Measurements from ENCODE around the gene CTXND2. TPM values are rescaled to one million over a fixed set of nuclear protein-coding genes. Genes with fewer than 3 reads are reported as not detected.
"Not testable (repeated sequence)": the region's sequence is repeated elsewhere in the genome, so short reads cannot be mapped to it uniquely, and the experiment has no call there.

Gene CTXND2
- not detected in 2 replicates for total RNA-seq

DNA sequence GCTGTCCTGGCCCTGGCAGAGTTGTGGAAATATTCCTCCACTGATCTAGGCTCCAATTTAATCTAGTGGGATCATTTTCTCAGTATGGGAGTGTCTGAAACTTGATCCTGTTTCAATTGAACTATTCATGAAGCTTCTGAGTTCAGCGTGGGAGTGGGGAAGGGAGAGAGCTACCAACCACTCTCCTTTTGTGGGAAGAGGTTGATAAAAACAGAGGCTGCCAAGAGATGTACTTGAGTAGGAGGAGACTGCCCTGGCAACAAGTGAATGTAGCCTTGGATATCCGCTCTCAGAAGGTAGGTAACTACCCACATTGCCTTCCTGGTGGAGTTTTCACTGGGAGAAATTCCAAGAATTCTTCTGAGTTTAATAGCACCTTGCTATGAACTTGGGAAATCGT, at the start of gene CTXND2:
CTXND2 (plus strand) TSS at position 119 of the 400 bp plus-strand sequence. CDS start 25,179 bp downstream, outside the sequence.
- no peak for DNase-seq (ENCODE audit: extremely low read depth, low read depth, low spot score)

DNA sequence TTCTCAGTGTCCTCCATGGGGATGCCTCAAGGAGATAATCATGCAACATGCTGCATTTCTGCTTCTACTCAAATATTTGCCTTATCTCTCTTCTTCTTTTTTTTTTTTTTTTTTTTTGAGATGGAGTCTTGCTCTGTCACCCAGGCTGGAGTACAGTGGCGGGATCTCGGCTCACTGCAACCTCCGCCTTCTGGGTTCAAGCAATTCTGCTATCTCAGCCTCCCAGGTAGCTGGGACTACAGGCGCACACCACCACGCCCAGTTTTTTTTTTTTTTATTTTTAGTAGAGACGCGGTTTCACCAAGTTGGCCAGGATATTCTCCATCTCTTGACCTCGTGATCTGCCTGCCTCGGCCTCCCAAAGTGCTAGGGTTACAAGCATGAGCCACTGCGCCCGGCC, 46.1 kb upstream of the CTXND2 start:
- DNase-seq (ENCODE audit: extremely low read depth, low read depth, low spot score) = not testable (repeated sequence)

DNA sequence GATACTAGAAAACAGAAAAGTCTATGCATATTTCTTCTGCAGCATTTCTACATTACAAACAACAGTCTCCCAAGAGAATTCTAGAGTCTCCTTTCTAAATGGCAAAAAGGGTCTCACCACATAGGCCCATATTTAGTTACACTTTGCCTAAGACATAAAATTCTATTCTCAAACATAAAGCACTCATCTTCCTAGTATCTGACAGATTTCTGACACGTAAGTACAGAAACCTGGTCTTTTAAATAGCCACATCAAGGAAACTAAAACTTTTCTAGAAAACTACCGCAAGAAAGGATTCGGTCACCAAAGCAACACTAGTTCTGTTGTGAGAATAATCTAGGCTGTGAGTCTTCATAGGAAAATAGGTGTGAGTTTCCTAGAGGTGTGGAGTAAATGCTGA, 45.3 kb upstream of the CTXND2 start:
- DNase-seq (ENCODE audit: extremely low read depth, low read depth, low spot score) = no peak

DNA sequence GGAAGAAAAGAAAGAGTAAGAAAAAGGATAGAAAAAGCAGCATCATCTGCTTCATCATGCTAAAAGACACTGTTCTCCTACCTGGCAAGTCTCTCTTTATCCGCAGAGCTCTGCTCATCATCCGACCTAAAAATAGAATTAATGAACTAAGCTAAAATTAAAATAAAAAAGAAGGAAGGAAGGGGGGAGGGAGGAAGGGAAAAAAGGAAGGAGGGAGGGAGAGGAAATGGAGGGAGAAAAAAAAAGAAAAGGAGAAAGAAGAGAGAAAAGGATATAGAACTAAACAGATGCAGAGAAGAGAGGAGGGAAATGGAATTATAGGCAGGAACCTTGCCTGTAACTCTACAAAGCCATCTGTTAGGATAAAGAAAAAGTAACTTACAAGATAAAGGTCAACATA, 44.6 kb upstream of the CTXND2 start:
- DNase-seq (ENCODE audit: extremely low read depth, low read depth, low spot score) = no peak

DNA sequence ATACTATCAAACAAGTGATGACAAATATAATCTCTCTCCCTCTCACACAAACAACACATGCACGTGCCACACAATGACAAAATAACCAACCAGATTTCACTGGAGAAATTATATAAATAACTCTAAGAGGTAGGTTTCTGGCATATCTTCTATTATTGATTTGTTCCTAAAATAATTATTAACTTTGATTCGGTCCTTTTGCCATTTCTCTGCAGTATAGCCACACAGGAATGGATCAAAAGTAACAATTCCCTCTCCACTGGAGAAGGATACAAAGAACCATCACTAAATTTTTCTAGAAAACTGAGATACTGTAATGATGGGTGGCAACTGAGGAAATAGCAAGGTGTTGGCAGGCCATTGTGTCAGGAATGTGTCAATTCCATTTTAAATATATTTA, 44.0 kb upstream of the CTXND2 start:
- DNase-seq (ENCODE audit: extremely low read depth, low read depth, low spot score) = no peak

DNA sequence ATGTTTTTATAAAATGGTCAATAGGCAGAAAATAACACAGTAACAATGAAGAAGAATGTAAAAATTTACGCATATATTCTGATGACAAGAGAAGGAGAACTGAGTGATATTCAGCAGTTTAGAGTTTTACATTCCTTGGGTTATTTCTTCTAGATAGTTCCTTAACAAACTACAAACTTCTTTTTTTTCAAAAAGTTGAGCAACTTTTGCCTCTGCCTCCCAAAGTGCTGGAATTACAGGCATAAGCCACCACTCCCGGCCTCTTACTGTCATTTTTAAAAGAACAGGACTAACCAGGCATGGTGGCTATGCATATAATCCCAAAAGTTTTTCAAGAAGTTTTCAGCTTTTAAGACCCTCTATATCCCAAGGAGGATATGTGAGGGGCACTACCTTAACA, 43.5 kb upstream of the CTXND2 start:
- no peak for DNase-seq (ENCODE audit: extremely low read depth, low read depth, low spot score)

GRCh38 chr1:150846473-150847146, 40.3 kb upstream of the CTXND2 start:
- DNase-seq (ENCODE audit: extremely low read depth, low read depth, low spot score) = no peak

DNA sequence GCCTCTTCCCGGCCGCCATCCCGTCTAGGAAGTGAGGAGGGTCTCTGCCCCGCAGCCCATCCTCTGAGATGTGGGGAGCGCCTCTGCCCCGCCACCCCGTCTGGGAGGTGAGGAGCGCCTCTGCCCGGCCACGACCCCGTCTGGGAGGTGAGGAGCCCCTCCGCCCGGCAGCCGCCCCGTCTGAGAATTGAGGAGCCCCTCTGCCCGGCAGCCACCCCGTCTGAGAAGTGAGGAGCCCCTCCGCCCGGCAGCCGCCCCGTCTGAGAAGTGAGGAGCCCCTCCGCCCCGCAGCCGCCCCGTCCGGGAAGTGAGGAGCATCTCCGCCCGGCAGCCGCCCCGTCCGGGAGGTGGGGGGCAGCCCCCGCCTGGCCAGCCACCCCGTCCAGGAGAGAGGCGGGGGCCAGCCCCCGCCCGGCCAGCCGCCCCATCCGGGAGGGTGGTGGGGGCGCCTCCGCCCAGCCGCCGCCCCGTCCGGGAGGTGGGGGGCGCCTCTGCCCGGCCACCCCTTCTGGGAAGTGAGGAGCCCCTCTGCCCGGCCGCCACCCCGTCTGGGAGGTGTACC, 36.1 kb upstream of the CTXND2 start:
- not testable (repeated sequence) for DNase-seq (ENCODE audit: extremely low read depth, low read depth, low spot score)

DNA sequence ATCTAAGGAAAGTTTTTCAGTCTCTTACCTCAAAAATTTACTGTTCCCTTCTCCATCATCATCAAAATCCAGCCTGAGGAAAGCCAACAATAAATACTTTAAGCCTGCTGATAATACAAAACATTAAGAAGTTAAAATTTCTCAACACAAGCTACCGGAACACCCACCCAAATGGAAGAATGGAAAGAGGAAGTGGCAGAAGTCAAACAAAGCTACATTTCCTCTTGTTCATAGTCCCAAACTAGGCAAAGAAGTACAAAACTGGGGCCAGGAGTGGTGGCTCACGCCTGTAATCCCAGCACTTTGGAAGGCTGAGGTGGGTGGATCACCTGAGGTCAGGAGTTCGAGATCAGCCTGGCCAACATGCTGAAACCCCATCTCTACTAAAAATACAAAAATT, 34.2 kb upstream of the CTXND2 start:
- not testable (repeated sequence) for DNase-seq (ENCODE audit: extremely low read depth, low read depth, low spot score)

- no peak for DNase-seq (ENCODE audit: extremely low read depth, low read depth, low spot score)
Measured at GRCh38 chr1:150863724-150864123, 23.2 kb upstream of the CTXND2 start.

DNA sequence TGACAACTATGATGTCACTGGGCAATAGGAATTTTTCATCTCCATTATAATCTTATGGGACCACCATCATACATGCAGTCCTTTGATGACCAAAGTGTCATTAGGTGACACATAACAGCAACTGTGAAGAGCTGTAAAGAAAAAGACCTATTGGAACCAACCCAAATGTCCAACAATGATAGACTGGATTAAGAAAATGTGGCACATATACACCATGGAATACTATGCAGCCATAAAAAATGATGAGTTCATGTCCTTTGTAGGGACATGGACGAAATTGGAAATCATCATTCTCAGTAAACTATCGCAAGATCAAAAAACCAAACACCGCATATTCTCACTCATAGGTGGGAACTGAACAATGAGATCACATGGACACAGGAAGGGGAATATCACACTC, 22.7 kb upstream of the CTXND2 start:
- DNase-seq (ENCODE audit: extremely low read depth, low read depth, low spot score) = not testable (repeated sequence)

DNA sequence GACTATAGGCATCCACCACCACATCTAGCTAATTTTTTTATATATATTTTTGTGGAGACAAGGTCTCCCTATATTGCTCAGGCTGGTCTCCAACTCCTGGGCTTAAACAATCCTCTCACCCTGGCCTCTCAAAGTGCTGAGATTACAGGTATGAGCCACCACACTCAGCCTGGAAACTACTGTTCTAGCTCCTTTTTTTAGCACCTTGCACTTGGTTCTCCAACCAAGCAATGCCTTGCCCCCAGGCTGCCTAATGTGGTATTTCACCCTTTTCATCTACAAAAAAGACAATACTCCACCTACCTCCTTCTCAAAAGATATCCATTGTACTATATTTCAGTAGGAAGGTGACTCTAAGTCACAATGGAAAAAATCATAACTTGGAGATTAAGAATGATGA, 17.3 kb upstream of the CTXND2 start:
- DNase-seq (ENCODE audit: extremely low read depth, low read depth, low spot score) = no peak

DNA sequence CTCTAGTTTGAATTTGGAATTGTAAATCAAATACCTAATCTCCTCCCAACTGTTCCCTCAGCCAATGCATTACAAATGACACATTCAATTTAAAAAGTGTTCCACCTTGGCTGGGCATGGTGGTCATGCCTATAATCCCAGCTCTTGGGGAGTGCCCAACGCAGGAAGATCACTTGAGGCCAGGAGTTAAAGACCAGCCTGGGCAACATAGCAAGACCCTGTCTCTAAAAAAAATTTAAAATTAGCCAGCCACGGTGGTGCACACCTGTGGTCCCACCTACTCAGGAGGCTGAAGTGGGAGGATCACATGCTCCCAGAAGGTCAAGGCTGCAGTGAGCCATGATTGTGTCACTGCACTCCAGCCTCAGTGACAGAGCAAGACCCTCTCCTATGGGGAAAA, 14.4 kb upstream of the CTXND2 start:
- no peak for DNase-seq (ENCODE audit: extremely low read depth, low read depth, low spot score)

DNA sequence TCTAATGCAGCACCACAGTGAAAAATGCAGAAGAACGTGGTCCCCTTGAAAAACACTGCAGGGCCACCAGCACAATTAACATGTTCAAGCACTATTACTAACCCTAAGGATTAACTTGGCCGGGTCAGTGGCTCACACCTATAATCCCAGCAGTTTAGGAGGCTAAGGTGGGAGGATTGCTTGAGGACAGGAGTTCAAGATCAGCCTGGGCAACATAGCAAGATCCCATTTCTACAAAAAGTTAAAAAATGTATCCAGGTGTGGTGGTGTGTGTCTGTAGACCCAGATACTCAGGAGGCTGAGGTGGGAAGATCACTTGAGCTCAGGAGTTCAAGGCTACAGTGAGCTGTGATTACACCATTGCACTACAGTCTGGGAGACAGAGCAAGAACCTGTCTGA, 13.4 kb upstream of the CTXND2 start:
- DNase-seq (ENCODE audit: extremely low read depth, low read depth, low spot score) = no peak

GRCh38 chr1:150874455-150875196, 12.3 kb upstream of the CTXND2 start:
- no peak for DNase-seq (ENCODE audit: extremely low read depth, low read depth, low spot score)

DNA sequence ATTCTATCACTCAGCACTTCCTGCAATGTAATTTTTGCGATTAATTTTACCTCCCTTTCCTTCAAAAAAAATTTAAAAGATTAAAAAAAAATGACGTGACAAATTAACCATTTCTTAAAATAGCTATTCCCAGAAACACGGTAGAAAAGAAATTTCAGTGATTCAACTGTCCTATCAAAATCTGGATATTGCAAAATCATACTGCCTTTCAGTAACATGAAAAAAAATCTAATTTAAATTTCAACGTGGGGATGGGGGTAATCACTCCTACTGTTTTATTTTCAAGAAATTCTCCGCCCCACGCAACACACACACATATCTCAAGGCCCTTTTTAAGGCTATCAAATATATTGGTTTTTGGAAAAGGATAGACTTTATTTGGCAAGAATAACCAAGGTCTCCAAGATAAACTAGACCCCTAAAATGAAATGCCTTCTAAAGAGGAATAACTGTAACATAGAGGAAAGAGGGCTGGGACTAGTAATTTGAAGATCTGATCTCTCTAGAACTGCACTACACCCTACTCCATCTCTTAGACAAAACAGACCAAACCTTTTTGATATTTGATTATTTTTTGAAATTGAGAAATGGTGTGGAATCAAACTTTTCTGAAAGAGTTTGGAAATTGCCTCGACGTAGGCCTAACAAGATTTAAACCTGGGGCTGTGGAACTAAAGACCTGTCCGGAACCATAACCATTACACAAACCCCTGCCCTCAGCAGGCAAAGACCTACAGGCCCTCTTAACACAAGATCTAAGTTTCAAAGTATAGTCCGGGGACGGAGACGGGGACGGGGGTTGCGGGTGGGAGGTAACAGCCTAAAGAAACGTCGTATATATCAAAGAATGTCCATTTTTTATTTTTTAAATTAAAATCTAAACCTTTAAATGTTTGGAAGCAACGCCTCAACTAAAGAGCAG, 11.5 kb upstream of the CTXND2 start:
- no peak for DNase-seq (ENCODE audit: extremely low read depth, low read depth, low spot score)

DNA sequence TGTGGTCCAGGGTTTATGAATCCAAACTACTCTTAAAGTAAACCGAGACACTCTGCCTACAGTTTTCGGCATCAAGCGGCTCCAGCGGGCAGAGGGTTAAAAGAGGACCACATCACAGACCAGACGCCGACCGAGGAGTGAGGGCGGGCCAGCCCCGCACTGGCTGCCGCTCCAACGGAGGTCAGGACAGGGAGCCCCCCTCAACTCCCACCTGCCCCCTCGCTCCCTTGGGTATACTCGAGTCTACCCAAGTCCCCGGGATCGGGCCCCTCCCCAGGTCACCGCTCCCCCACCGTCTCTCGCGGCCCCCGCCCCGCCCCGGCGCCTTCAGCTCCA, 10.8 kb upstream of the CTXND2 start:
- no peak for DNase-seq (ENCODE audit: extremely low read depth, low read depth, low spot score)

DNA sequence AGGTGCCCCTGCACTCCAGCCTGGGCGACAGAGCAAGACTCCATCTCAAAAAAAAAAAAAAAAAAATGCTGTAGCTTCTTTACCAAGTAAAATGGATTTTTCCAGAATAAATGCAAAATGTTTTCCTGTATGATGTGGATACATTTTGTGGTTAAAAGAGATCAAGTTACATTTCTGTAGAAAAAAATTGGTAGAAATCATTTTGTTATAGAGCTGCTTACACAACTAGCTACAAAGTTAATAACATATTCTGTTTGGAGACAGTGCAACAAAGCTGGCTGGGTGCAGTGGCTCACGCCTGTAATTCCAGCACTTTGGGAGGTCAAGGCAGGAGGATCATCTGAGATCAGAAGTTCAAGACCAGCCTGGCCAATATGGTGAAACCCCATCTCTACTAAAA, 8.0 kb upstream of the CTXND2 start:
- DNase-seq (ENCODE audit: extremely low read depth, low read depth, low spot score) = not testable (repeated sequence)

DNA sequence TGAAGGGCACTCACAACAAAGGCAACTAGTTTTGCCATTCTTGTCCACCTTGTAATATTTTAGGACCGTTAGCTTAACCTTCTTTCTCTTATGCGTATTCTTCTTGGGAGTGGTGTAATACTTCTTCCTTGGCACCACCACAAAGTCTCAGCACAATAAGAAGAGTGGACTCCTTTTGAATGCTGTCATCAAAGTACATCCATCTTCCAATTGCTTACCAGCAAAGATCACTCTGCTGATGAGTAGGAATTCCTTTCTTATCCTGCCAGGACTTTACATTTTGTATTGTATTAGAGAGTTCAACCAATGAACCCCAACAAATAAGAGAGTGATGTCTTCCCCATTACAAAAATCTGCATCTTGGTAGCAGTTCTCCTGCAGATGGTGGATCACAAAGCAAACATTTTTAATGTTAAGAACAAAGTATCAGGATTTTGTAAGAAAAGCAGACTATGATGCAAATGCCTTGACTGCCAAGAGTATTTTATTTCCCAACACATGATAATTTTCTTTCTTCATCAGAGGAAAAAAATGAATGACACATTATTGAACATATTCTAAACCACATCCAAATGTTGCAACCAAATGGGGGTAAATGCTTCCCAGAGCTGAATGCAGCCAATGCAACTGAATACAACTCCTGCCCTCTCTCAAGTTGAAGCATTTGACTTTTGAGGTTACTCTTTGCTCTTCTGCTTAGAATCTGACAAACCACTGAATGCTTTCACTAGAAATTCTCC, 5.4 kb upstream of the CTXND2 start:
- no peak for DNase-seq (ENCODE audit: extremely low read depth, low read depth, low spot score)

- DNase-seq (ENCODE audit: extremely low read depth, low read depth, low spot score) = not testable (repeated sequence)
Measured at GRCh38 chr1:150883121-150883520, 3.8 kb upstream of the CTXND2 start.

Data from glomerular endothelial cell (primary cell).